ENCODE measurements around the gene AMOTL2.

The AMOTL2 gene

DNA sequence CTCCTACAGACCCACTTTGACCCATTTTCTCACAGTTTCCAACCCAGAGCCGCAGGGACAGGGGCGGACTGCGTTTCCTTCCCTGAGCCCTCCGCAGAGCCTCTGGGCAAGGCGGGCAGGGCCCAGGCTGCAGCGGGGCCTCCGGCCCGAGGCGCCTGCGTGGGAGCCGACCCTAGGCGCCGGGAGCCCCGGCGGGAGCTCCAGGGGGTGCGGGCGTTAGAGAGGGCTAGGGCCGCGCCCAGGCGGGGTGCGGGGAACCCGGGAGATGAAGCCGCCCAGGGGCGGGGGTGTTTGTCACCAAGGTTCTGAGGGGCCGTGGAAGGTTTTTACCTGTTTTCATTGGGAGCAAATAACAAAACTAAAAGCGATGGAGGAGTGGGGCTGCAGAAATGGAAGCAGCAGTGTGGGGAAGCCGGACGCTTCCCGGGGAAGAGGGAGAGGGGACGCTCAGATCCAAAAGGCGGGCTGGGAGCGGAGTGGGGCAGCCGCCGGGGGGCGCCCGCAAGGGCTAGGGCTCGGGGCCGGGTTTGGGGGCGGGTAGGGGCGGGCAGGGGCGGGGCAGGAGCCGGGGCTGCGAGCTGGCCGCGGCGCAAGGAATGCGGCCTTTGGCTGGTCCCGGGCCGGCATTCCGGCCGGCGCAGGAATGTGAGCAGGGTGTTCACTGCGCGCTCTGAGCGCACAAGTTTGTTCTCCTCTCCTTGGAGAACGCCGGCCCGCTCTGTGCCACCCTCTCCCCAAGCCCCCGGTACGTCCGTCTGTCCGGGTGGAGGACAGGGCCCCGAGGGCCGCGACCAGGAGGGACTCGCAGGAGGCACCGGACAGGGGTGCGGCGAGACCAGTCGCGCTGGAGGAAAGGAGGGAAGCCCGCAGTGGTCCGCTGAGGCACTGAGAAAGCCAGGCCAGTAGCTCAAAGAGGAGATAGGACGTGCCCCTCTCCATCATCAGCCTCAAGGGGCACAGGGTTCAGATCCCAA lies 61.1 kb downstream of the AMOTL2 start:
- DNase-seq = peak in 1 of 2 experiments; percentile 61

DNA sequence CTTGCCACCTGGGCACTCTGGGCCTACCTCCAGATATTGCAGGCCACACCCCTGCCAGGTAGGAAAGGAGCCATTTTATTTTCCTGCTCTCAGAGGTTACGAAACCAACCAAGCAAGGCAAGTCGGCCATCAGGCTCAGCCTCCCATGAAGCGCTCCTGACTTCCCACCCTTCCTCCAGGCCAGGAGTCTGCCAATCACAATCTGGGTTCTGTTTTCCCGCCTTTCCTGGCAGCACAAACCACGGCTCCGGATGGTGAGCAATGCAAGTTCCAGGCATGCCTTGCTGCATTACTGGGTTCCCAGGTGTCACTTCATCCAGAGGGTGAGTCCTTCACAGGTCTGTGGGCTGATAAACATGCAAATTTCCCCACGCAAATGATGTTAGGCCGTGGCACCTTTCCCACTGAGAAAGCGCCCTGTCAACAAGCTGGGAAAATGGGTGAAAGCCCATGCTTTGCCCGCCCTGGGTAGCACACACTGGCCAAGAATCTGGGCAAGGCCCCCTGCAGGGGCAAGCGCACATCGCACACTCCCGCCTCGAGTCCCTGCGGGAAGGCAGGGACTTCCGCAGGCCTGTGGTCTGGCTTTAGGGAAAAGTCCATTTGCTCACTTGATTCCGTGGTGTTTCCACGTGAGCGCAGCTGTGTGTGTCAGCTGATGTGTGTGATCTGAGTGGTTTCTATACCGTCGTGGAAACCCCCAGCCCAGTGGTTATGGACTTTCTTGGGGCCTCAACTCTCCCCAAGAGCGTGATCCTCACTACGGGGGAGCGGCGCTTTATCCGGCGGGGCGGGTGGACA lies 62.0 kb downstream of the AMOTL2 start:
- no peak for DNase-seq

DNA sequence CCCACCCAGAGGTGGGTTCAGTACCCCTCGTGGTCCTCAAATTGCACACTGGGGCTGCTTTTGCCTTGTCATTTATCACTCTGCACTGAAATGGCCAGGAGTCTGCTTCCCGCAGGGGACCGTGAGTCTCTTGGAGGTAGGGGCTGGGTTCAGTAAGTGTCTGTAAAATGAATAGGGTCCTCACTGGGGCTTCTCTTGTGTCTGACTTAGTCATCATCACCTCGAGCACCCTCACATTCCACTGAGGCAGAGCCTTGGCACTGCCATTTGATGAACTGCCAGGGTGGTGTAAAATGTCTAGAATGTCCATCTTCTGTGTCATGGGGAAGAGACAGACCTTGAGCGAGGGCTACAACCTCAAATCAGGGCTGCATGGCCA lies 62.6 kb downstream of the AMOTL2 start:
- no peak for DNase-seq

DNA sequence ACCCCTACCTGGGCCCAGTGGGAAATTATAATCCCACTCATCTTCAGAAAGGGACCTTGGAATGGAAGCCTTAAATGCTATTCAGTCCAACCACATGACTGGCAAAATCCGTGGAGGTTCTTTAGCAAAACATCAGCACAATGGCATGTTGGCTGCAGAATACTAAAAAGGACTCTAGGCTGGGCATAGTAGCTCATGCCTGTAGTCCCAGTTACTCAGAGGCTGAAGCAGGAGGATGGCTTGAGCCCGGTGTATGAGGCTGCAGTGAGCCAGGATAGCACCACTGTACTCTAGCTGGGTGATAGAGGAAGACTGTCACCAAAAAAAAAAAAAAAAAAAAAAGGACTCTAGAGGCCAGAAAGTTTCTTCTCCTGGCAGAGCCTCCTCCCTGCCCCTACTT lies 63.0 kb downstream of the AMOTL2 start:
- DNase-seq = no peak

DNA sequence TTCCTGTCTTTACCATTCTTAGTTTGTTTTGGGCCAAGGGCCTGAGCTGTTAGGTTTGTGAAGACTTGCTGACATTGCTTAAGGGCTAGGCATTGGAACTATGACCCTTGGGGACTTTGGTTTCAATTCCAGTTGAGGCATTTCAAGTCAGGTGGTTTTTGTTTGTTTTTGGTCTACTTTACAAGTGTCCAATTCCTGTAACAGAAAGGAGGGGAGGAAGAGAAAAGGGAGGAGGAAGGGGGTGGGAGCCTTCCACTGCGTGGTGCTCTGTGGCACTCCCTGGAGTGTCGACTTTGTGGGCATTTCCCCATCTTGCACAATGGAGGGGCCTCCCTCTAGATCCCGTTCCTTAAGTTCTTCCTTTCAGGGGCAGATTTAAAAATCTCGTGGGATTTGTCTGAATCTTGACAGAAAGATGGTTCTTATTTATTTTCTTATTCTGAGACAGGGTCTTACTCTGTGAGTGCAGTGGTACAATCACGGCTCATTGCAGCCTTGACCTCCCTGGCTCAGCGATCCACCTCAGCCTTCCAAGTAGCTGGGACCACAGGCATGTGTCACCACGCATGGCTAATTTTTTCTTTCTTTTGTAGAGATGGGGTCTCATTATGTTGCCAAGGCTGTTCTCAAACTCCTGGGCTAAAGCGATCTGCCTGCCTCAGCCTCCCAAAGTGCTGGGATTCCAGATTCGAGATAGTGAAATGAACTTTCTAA lies 64.1 kb downstream of the AMOTL2 start:
- no peak for DNase-seq

DNA sequence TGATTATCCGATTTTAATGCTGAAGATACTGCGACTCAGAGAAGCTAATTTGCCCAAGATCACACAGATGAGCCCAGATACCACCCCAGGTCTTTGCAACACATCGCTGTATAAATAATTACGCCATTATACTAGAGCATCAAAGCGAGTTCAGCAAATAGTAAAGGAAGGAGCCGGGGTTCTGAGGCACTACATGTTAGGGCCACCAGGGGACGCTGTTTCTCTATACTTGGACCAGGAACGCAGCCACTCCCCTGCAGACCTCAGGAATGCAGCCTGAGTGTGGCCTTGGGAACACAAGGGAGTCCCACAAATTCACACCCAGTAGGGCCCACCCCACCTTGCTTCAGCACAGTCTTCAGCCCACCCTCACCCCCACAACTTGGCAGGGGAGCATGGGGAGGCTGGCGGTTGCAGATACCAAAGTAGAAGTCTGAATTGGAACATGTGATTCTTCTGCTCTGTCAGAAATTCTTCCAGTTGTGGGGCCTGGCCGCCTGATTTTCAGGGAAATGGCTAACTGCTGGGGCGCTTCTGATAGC lies 65.8 kb downstream of the AMOTL2 start:
- peak in 1 of 2 experiments; percentile 76 for DNase-seq

DNA sequence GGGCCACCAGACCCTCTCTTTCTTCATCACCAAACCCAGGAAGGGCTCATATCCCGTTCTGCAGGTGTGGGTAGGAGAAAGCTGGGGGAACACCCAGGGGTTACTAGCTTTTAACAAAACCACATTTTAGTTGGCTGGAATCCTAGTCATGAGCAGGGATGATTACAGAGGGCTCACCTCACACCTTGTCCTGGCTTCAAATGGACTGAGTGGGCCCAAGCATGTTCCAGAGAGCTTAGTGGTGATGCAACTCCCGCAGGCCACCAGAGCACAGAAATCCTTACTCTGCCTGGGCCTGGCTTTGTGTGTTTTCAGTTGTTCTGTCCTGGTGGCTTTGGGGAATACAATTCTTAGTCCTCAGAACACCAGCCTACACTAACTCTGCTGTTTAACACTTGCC lies 66.8 kb downstream of the AMOTL2 start:
- DNase-seq = no peak

DNA sequence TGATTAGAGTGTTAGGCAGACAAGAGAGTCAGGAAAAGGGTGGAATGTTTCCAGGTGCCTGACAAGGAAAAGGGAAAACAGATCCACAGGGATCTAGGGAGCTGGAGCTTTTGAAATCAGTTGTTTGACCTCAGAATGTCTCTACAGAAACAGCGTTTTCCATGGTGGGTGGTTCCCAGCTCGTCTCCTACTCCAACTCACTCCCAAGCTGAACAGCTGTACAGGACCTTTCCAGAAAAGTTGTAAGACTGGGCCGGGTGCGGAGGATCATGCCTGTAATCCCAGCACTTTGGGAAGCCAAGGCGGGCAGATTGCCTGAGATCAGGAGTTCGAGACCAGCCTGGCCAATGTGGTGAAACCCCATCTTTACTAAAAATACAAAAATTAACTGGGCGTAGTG lies 67.9 kb downstream of the AMOTL2 start:
- DNase-seq = no peak

Data from SW 1271 (cell line).